Lower lobe of right lung (tissue), 2 donors: ENCODE data around the gene MIPOL1. TPM values are rescaled to one million over a fixed set of nuclear protein-coding genes. Genes with fewer than 3 reads are reported as not detected.
"Not testable (repeated sequence)": the region's sequence is repeated elsewhere in the genome, so short reads cannot be mapped to it uniquely, and the experiment has no call there.

Source experiments
- ATAC-seq, 2 donors: fragments of 200-7000 bp; cut with Tn5 transposase; one replicate each; pipeline ENCODE4 v1.9.1; 2020 to 2022; ENCODE audit warnings: mild to moderate bottlenecking in 2 of 2, moderate library complexity in 2 of 2
- DNase-seq: peaks from one replicate; pipeline ENCODE4 v3.0.0-alpha.2; 2020
- H3K27ac ChIP-seq: fragments of 200-600 bp; one replicate; pipeline ENCODE4 v1.8.0; 2022
- H3K27me3 ChIP-seq: fragments of 200-600 bp; one replicate; pipeline ENCODE4 v1.8.0; 2022; ENCODE audit warnings: low read depth
- H3K36me3 ChIP-seq: fragments of 200-600 bp; one replicate; pipeline ENCODE4 v1.8.0; 2022; ENCODE audit warnings: mild to moderate bottlenecking
- H3K4me1 ChIP-seq: fragments of 200-600 bp; one replicate; pipeline ENCODE4 v1.8.0; 2022
- H3K4me3 ChIP-seq: fragments of 200-600 bp; one replicate; pipeline ENCODE4 v1.8.0; 2022; ENCODE audit warnings: mild to moderate bottlenecking
- H3K9me3 ChIP-seq: fragments of 200-600 bp; one replicate; pipeline ENCODE4 v1.8.0; 2022
- CTCF ChIP-seq: fragments of 200-600 bp; IDR thresholded peaks from one replicate; pipeline ENCODE4 v1.8.0; 2022; ENCODE audit warnings: antibody characterized with exemption, mild to moderate bottlenecking
- intact Hi-C: fragments of 100-400 bp; cut with DNase I; formaldehyde crosslinking; loops from one replicate; pipeline ENCODE4 v1.11.0; 2022
- total RNA-seq: library from RNA; stranded (reverse); fragmentation: NEBNext Ultra II Directional; extraction: Animal tissue kit (Norgen Biotek cat#: 25700); gene quantifications from one replicate; pipeline ENCODE4 v1.2.1, GENCODE V29; 2021
- donor health status: DM: no; HTN: yes; CAD: no; lungs with severe emphysema.

Gene MIPOL1
- total RNA-seq, 1 donor from 2014 or later, result 12.1 TPM

DNA sequence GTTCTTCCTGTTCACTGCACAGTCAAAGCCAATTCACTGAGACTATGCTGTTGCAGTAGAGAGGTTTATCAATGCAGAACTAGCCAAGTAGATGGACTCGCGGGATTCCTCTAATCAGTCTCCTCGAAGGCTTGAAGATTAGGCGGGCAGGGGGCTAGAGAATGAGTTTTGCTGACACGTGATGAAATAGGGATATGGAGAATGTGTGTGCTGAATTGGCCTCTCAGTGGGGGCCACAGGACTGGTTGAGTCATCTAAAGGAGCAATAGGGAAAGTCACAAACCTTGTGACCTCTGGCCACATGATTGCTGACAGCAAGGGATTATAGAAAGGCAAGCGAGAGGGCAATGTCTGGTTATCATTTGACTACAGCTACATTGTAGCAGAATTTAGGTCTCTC, 12.7 kb downstream of the MIPOL1 start:
- no peak for ATAC-seq
- no peaks in the 10 kb centered on the region for H3K36me3 ChIP-seq
- intact Hi-C loops, result no loop called here
- H3K9me3 ChIP-seq, result peaks cover 10% of the 10 kb centered on the region
- no peak overlapping the region for H3K27ac ChIP-seq
- no peak for TF ChIP-seq CTCF
- DNase-seq, result no peak
- no peaks in the 10 kb centered on the region for H3K27me3 ChIP-seq
- H3K4me3 ChIP-seq, result no peak overlapping the region
- H3K4me1 ChIP-seq, result no peaks in the 10 kb centered on the region

DNA sequence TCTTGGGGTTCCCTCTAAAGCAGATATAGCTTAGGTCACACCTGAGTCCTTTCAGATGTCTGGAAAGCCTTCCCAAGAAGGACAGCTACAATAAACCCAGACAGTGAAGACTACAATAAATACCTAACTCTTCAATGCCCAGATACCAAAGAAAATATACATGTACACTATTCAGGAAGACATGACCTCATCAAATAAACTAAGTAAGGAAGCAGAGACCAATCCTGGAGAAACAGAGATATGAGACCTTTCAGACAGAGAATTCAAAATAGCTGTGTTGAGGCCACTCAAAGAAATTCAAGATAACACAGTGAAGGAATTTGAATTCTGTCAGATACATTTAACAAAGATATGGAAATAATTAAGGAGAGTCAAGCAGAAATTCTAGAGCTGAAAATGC, 15.3 kb downstream of the MIPOL1 start:
- TF ChIP-seq CTCF, result no peak
- intact Hi-C loops, result no loop called here
- no peak for DNase-seq
- Histone ChIP-seq H3K4me1 (no peaks in the 10 kb centered on the region), H3K27me3 (no peaks in the 10 kb centered on the region), H3K4me3 (no peak overlapping the region), H3K27ac (no peak overlapping the region), H3K9me3 (no peaks in the 10 kb centered on the region), H3K36me3 (no peaks in the 10 kb centered on the region)
- ATAC-seq, result no peak

DNA sequence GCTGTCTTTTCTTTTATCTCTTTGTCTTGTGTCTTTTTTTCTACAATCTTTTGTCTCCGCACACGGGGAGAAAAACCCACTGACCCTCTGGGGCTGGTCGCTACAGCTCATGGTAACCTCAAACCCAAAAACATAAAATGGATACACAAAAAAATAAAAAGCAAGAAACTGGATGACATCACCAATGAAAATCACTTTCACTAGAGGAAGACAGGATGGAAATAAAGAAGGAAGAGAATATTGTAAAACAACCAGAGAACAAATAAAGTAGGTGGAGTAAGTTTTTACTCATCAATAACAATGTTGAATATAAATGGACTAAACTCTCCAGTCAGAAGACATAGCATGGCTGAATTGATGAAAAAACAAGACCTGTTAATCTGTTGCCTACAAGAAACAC, 17.6 kb downstream of the MIPOL1 start:
- Histone ChIP-seq H3K4me3 (no peak overlapping the region), H3K9me3 (no peaks in the 10 kb centered on the region), H3K4me1 (no peaks in the 10 kb centered on the region), H3K27me3 (no peaks in the 10 kb centered on the region), H3K27ac (no peak overlapping the region), H3K36me3 (no peaks in the 10 kb centered on the region)
- no peak for DNase-seq
- intact Hi-C loops, result no loop called here
- ATAC-seq, result no peak
- no peak for TF ChIP-seq CTCF

- no peaks in the 10 kb centered on the region for H3K27me3 ChIP-seq
- intact Hi-C loops, result no loop called here
- no peak overlapping the region for H3K27ac ChIP-seq
- ATAC-seq (no peak), DNase-seq (no peak)
- H3K36me3 ChIP-seq, result no peaks in the 10 kb centered on the region
- H3K9me3 ChIP-seq, result peaks cover 10% of the 10 kb centered on the region
- no peaks in the 10 kb centered on the region for H3K4me1 ChIP-seq
- no peak overlapping the region for H3K4me3 ChIP-seq
- TF ChIP-seq CTCF, result no peak
Measured at GRCh38 chr14:37221073-37221472, 23.3 kb downstream of the MIPOL1 start.

DNA sequence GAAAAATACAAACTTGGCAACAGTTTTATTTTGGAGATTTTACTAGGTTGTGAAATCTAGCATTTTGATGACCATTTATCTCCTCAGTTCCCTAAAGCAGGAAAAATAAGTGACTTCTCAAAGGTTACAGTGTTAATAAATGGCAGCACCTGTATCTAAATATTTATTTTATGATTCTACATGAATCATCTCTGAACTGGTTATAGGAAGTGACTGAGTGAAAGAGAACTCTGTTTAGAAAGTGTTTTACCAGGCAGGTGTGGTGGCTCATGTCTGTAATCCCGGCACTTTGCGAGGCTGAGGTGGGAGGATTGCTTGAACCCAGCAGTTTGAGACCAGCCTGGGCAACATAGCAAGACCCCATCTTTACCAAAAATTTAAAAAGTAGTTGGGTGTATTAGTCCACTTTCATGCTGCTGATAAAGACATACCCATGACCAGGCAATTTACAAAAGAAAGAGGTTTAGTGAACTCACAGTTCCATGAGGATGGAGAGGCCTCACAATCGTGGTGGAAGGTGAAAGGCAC, 26.3 kb downstream of the MIPOL1 start:
- Histone ChIP-seq H3K4me3 (no peak overlapping the region), H3K27ac (no peak overlapping the region), H3K4me1 (no peaks in the 10 kb centered on the region), H3K9me3 (peaks cover 10% of the 10 kb centered on the region), H3K27me3 (no peaks in the 10 kb centered on the region), H3K36me3 (no peaks in the 10 kb centered on the region)
- TF ChIP-seq CTCF, result no peak
- ATAC-seq (no peak), DNase-seq (no peak)
- intact Hi-C loops, result no loop called here

DNA sequence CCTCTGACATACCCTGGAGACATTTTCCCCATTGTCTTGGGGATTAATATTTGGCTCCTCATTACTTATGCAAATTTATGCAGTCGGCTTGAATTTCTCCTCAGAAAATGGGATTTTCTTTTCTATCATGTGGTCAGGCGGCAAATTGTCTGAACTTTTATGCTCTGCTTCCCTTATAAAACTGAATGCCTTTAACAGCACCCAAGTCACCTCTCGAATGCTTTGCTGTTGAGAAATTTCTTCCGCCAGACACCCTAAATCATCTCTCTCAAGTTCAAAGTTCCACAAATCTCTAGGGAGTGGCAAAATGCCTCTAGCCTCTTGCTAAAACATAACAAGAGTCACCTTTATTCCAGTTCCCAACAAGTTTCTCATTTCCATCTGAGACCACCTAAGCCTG, 27.9 kb downstream of the MIPOL1 start:
- intact Hi-C loops, DNase-seq, ATAC-seq, H3K27ac ChIP-seq, H3K36me3 ChIP-seq, H3K4me3 ChIP-seq, H3K4me1 ChIP-seq, H3K27me3 ChIP-seq, H3K9me3 ChIP-seq: not testable (repeated sequence)
